Measurements from ENCODE around the gene ATP8A2. TPM values are rescaled to one million over a fixed set of nuclear protein-coding genes. Genes with fewer than 3 reads are reported as not detected.

The ATP8A2 gene
- total RNA-seq, 2 donors from 2014 or later = 0.08 to 0.19 TPM

DNA sequence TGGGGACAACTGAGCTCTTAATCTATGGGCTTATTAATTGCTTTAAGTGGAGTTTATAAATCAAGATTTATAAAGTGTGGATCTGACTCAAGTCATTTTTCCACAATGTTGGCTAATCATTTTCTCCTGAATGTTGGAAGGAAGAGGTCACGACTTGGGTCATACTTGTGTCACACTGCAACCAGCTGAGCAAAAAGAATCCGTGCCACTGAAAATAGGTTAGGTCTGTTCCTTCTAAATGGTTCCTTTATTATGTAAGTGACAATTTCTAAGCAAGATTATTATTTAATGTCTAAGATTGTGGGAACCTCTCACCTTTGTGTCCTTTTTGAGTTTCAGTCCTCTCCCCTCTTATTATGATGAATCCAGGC is 501.5 kb downstream of the ATP8A2 start:
- Histone ChIP-seq H3K27me3 (no peaks in the 10 kb centered on the region), H3K4me1 (no peaks in the 10 kb centered on the region), H3K4me3 (no peak overlapping the region), H3K9me3 (no peaks in the 10 kb centered on the region), H3K27ac (no peak overlapping the region), H3K36me3 (no peaks in the 10 kb centered on the region)
- no peak for DNase-seq (ENCODE audit: low spot score)
- TF ChIP-seq, protein P1, sequence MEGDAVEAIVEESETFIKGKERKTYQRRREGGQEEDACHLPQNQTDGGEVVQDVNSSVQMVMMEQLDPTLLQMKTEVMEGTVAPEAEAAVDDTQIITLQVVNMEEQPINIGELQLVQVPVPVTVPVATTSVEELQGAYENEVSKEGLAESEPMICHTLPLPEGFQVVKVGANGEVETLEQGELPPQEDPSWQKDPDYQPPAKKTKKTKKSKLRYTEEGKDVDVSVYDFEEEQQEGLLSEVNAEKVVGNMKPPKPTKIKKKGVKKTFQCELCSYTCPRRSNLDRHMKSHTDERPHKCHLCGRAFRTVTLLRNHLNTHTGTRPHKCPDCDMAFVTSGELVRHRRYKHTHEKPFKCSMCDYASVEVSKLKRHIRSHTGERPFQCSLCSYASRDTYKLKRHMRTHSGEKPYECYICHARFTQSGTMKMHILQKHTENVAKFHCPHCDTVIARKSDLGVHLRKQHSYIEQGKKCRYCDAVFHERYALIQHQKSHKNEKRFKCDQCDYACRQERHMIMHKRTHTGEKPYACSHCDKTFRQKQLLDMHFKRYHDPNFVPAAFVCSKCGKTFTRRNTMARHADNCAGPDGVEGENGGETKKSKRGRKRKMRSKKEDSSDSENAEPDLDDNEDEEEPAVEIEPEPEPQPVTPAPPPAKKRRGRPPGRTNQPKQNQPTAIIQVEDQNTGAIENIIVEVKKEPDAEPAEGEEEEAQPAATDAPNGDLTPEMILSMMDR (IDR thresholded peaks at IDR 0.05) = no peak

DNA sequence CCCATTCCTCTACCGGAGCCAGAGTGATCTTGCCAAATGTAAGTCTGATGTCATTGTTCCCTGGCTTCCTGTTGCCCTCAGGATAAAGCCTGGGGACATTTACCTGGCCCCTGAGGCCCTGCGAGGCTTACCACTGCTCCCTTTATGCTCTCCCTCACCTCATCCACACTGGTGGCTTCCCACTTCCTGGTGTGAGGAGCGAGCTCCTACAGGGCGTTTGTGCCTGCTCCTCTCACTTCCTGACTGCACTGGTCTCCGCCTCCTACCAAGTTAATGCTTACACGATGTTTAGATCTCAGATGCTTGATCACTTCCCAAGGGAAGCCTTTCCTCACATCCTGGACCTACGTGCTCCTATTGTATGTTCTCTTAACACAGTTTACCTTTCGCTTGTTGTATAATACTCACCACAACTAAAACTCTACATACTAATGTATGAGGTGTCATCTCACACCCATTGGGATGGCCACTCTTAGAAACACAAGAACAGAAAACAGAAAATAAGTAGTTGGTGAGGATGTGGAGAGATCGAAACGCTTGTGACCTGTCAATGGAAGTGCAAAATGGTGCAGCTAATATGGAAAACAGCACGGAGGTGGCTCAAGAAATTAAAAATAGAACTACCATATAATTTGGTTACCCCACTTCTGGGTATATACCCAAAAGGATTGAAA is 502.4 kb downstream of the ATP8A2 start:
- no peaks in the 10 kb centered on the region for H3K36me3 ChIP-seq
- no peaks in the 10 kb centered on the region for H3K4me1 ChIP-seq
- no peaks in the 10 kb centered on the region for H3K27me3 ChIP-seq
- no peaks in the 10 kb centered on the region for H3K9me3 ChIP-seq
- DNase-seq (ENCODE audit: low spot score) = no peak
- no peak overlapping the region for H3K4me3 ChIP-seq
- TF ChIP-seq, protein P1 (IDR thresholded peaks at IDR 0.05) = no peak
- H3K27ac ChIP-seq = no peak overlapping the region

DNA sequence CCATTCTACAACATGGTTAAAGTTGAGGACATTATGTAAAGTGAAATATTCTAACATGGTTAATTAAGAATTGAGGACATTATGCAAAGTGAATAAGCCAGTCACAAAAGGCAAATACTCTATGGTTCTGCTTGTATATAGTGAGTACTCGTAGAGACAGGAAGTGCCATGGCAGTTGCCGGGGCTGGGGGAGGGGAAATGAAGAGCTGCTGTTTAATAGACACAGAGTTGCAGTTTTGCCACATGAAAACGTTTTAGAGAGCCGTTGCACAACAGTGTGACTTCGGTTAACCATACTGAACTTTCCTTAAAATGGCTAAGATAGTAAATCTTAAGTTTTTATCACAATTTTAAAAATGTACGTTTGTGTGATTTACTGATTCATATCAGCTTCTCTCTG is 503.1 kb downstream of the ATP8A2 start:
- TF ChIP-seq, protein P1 (IDR thresholded peaks at IDR 0.05) = no peak
- no peak overlapping the region for H3K27ac ChIP-seq
- no peak for DNase-seq (ENCODE audit: low spot score)

DNA sequence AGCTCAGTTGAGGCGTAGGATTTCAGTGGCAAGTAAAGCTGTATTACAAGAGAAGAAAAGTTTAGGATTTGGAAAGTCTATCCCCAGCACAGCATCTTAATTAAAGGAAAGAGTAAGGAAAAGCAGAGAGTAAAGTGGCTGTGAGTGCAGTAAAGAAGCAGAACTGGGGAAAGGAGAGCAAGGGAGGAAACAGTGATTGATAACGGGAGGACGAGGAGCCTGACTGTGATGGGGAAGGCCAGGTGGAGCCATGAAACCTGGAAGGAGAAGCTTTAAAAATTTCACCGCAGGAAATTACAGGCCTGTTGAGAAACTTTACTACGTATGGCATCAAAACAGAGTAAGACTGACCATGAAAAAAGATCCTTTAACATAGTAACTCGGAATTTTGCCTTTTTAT is 504.5 kb downstream of the ATP8A2 start:
- TF ChIP-seq, protein P1 (IDR thresholded peaks at IDR 0.05) = no peak
- Histone ChIP-seq H3K36me3 (no peaks in the 10 kb centered on the region), H3K27ac (no peak overlapping the region), H3K4me1 (no peaks in the 10 kb centered on the region), H3K9me3 (no peaks in the 10 kb centered on the region), H3K27me3 (no peaks in the 10 kb centered on the region), H3K4me3 (no peak overlapping the region)
- DNase-seq (ENCODE audit: low spot score) = no peak

More for the DNA sequence above, 503.1 kb downstream of the ATP8A2 start:
- no peak overlapping the region for H3K4me3 ChIP-seq
- H3K36me3 ChIP-seq = no peaks in the 10 kb centered on the region
- H3K9me3 ChIP-seq = no peaks in the 10 kb centered on the region
- no peaks in the 10 kb centered on the region for H3K4me1 ChIP-seq
- no peaks in the 10 kb centered on the region for H3K27me3 ChIP-seq

DNA sequence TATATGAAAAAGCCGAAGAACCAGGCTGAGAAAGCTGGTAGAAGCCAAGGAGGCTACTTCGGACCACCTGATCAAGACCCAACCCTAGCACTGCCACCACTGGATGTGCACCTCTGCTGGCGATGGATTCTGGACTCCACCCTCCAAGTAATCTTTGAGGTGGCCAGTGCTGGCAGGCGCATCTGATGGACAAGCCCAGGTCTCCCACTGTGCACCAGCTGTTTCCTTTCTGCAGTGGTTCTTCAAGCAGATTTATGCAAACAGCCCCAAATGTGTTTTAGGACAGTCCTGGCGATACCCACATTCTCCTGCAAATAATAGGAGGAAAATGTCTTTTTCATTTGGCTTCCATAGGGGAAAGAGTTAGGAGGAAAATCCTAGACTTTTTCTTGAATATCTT is 507.7 kb downstream of the ATP8A2 start:
- H3K4me3 ChIP-seq = no peak overlapping the region
- H3K36me3 ChIP-seq = no peaks in the 10 kb centered on the region

More for the DNA sequence above, 507.7 kb downstream of the ATP8A2 start:
- Histone ChIP-seq H3K4me1 (no peaks in the 10 kb centered on the region), H3K27ac (no peak overlapping the region), H3K27me3 (no peaks in the 10 kb centered on the region), H3K9me3 (no peaks in the 10 kb centered on the region)
- DNase-seq (ENCODE audit: low spot score) = no peak
- TF ChIP-seq, protein P1 (IDR thresholded peaks at IDR 0.05) = no peak
